B cell (primary cell): Measurements from ENCODE around the gene GLB1L2. TPM values are rescaled to one million over a fixed set of nuclear protein-coding genes. Genes with fewer than 3 reads are reported as not detected.

ENCODE experiments used
- ATAC-seq: fragments of 200-7000 bp; cut with Tn5 transposase; one replicate; pipeline ENCODE4 v1.10.0; 2021; ENCODE audit warnings: low read depth, mild to moderate bottlenecking, moderate number of reproducible peaks, moderate library complexity
- CTCF ChIA-PET: fragments of 350-600 bp; sonication (Branson Sonifier 250); formaldehyde crosslinking; loops from one replicate; lab custom pipeline; 2021; ENCODE audit warnings: antibody characterized with exemption, inconsistent platforms; lab: Charles Lee
- POLR2A ChIA-PET: fragments of 350-600 bp; sonication (Branson Sonifier 250); formaldehyde crosslinking; loops from one replicate; lab custom pipeline; 2021; ENCODE audit warnings: antibody characterized with exemption; lab: Charles Lee
- DNase-seq: peaks from one replicate; pipeline ENCODE4 v3.0.0; 2013
- H2AFZ ChIP-seq: 2 replicates; pipeline ENCODE4 v1.6.1; 2012; ENCODE audit warnings: mild to moderate bottlenecking, low read depth, low read length; ENCODE audit not compliant: insufficient read depth, poor library complexity, severe bottlenecking
- H3K27ac ChIP-seq, 2 donors: 1 replicate in 1 of 2; 2 replicates in 1 of 2; pipeline ENCODE4 v1.5.1; 2012 to 2013; ENCODE audit warnings: low read length in 2 of 2, mild to moderate bottlenecking in 2 of 2, moderate library complexity in 1 of 2
- H3K27me3 ChIP-seq, 4 experiments: fragments of 200-600 bp in 1 of 4; sonication (generic) in 1 of 4; replicated peaks in 1 of 4; 1 replicate in 2 of 4; 2 replicates in 2 of 4; pipeline versions ENCODE4 v1.6.1 to v1.7.0; 2013 to 2016; ENCODE audit warnings: low read length in 3 of 4, mild to moderate bottlenecking in 2 of 4, mixed read lengths in 1 of 4, moderate library complexity in 1 of 4; ENCODE audit not compliant: insufficient read depth in 4 of 4, control insufficient read depth in 3 of 4; ENCODE audit errors: control extremely low read depth in 1 of 4
- H3K36me3 ChIP-seq, 2 experiments: replicated peaks in 1 of 2; 1 replicate in 1 of 2; 2 replicates in 1 of 2; pipeline versions ENCODE4 v1.6.1 to v1.7.1; 2013; ENCODE audit warnings: low read length in 1 of 2; ENCODE audit not compliant: insufficient read depth in 2 of 2, control insufficient read depth in 1 of 2; ENCODE audit errors: control extremely low read depth in 1 of 2, extremely low read depth in 1 of 2
- H3K4me1 ChIP-seq, 2 donors: fragments of 200-600 bp in 1 of 2; sonication (generic) in 1 of 2; 1 replicate in 1 of 2; 2 replicates in 1 of 2; pipeline versions ENCODE4 v1.5.1 to v1.6.1; 2013 to 2017; ENCODE audit warnings: low read length in 2 of 2; ENCODE audit not compliant: control insufficient read depth in 2 of 2, insufficient read depth in 2 of 2
- H3K4me2 ChIP-seq: replicated peaks from 2 replicates; pipeline ENCODE3; 2012; ENCODE audit warnings: mild to moderate bottlenecking, low read depth, low read length; ENCODE audit not compliant: poor library complexity, severe bottlenecking
- H3K4me3 ChIP-seq, 5 experiments: fragments of 200-600 bp in 1 of 5; sonication (generic) in 1 of 5; 1 replicate in 3 of 5; 2 replicates in 2 of 5; pipeline versions ENCODE4 v1.5.1 to v1.7.0; 2011 to 2016; ENCODE audit warnings: low read length in 4 of 5, mild to moderate bottlenecking in 4 of 5, low read depth in 2 of 5, control low read depth in 1 of 5, moderate library complexity in 1 of 5; ENCODE audit not compliant: insufficient read depth in 1 of 5; ENCODE audit errors: control extremely low read depth in 1 of 5, extremely low read depth in 1 of 5
- H3K79me2 ChIP-seq: fragments of 200-600 bp; sonication (generic); one replicate; pipeline ENCODE4 v1.6.0; 2016; ENCODE audit warnings: low read length; ENCODE audit not compliant: control insufficient read depth, insufficient read depth
- H3K9ac ChIP-seq: fragments of 200-600 bp; sonication (generic); 2 replicates; pipeline ENCODE4 v1.6.1; 2017; ENCODE audit warnings: mild to moderate bottlenecking, low read length, moderate library complexity
- H3K9me3 ChIP-seq, 3 donors: one replicate each; pipeline versions ENCODE4 v1.6.1 to v1.7.1; 2013; ENCODE audit warnings: low read length in 2 of 3; ENCODE audit not compliant: control insufficient read depth in 2 of 3, insufficient read depth in 1 of 3; ENCODE audit errors: control extremely low read depth in 1 of 3
- H4K20me1 ChIP-seq: 2 replicates; pipeline ENCODE4 v1.6.0; 2012; ENCODE audit warnings: mild to moderate bottlenecking, low read length; ENCODE audit not compliant: insufficient read depth, control insufficient read depth, poor library complexity, severe bottlenecking
- H3K27ac Mint-ChIP-seq: one replicate; pipeline ENCODE4 v1.8.0; 2021; ENCODE audit warnings: mixed read lengths
- H3K27me3 Mint-ChIP-seq: one replicate; pipeline ENCODE4 v1.8.0; 2021; ENCODE audit warnings: mixed read lengths
- H3K4me1 Mint-ChIP-seq: one replicate; pipeline ENCODE4 v1.8.0; 2021; ENCODE audit warnings: mixed read lengths
- H3K4me3 Mint-ChIP-seq: one replicate; pipeline ENCODE4 v1.8.0; 2021; ENCODE audit warnings: mixed read lengths
- H3K9me3 Mint-ChIP-seq: one replicate; pipeline ENCODE4 v1.8.0; 2022; ENCODE audit warnings: mixed read lengths; ENCODE audit not compliant: insufficient read depth
- CTCF ChIP-seq: fragments of 200-600 bp; IDR thresholded peaks from one replicate; pipeline ENCODE4 v1.8.0; 2022; ENCODE audit warnings: antibody characterized with exemption, mild to moderate bottlenecking
- EZH2 ChIP-seq: IDR thresholded peaks from 2 replicates; pipeline ENCODE4 v1.6.1; 2012; ENCODE audit warnings: borderline replicate concordance, low read depth, mild to moderate bottlenecking, moderate library complexity, low read length; ENCODE audit not compliant: insufficient read depth, poor library complexity, severe bottlenecking
- WGBS: methylation state at CpG from one replicate; pipeline ENCODE4 v1.1.5; 2013; ENCODE audit warnings: missing lambda C conversion rate; ENCODE audit not compliant: insufficient coverage; 5-methylcytosine and 5-hydroxymethylcytosine counted together
- intact Hi-C: fragments of 100-400 bp; cut with micrococcal nuclease; formaldehyde crosslinking; loops from one replicate; pipeline ENCODE4 v1.10.0; 2022
- polyA plus RNA-seq: library from polyadenylated mRNA; depleted of rRNA; stranded (reverse); fragments of >200 nt; gene quantifications from 2 replicates; pipeline ENCODE4 v1.2.3, GENCODE V29; 2012
- total RNA-seq, 2 donors: library from RNA; stranded (reverse); fragments of 120-200 nt in 1 of 2; gene quantifications; 1 replicate in 1 of 2; 2 replicates in 1 of 2; pipeline versions ENCODE4 v1.2.3 to v1.2.4, GENCODE V29; 2013 to 2022

Gene GLB1L2
- total and polyA plus RNA-seq, 2 donors (not counting 1 experiment from before 2014, with no cell fraction given): 0.31 to 0.44 TPM

- DNase-seq (no peak), ATAC-seq (no peak)
- H3K9ac ChIP-seq: no peak overlapping the region
- H3K4me1 ChIP-seq: no peaks in the 10 kb centered on the region
- H3K36me3 ChIP-seq: no peaks in the 10 kb centered on the region
- peaks cover 0 to 3% (median 0%) of the 10 kb centered on the region in 4 experiments for H3K27me3 ChIP-seq
- POLR2A ChIA-PET: no interaction called here
- 93% methylated on average over 11 of the region's 12 CpGs for WGBS
- no peaks in the 10 kb centered on the region for H3K4me1 Mint-ChIP-seq
- peaks cover 27% of the 10 kb centered on the region for H3K27me3 Mint-ChIP-seq
- H3K27ac Mint-ChIP-seq: no peak overlapping the region
- H3K27ac ChIP-seq: no peak overlapping the region
- H3K4me3 ChIP-seq: no peak overlapping the region
- CTCF ChIA-PET: no interaction called here
- no peaks in the 10 kb centered on the region for H3K9me3 ChIP-seq
- H3K9me3 Mint-ChIP-seq: no peaks in the 10 kb centered on the region
- TF ChIP-seq CTCF (no peak), EZH2 (no peak)
- no peak overlapping the region for H2AFZ ChIP-seq
- H3K4me2 ChIP-seq: no peak overlapping the region
- H3K4me3 Mint-ChIP-seq: no peak overlapping the region
- H3K79me2 ChIP-seq: no peaks in the 10 kb centered on the region
- intact Hi-C loops: no loop called here
- H4K20me1 ChIP-seq: no peaks in the 10 kb centered on the region
These were observed 44.2 kb upstream of the GLB1L2 start for GRCh38 chr11:134287561-134287960.

- H3K4me2 ChIP-seq: no peak overlapping the region
- ATAC-seq (no peak), DNase-seq (no peak)
- H3K27ac ChIP-seq: no peak overlapping the region
- Mint-ChIP-seq H3K4me3 (no peak overlapping the region), H3K27ac (no peak overlapping the region), H3K4me1 (no peaks in the 10 kb centered on the region), H3K9me3 (no peaks in the 10 kb centered on the region), H3K27me3 (peaks cover 28% of the 10 kb centered on the region)
- H3K36me3 ChIP-seq: no peaks in the 10 kb centered on the region
- TF ChIP-seq EZH2 (no peak), CTCF (no peak)
- ChIA-PET CTCF (no interaction called here), POLR2A (no interaction called here)
- no peaks in the 10 kb centered on the region for H4K20me1 ChIP-seq
- intact Hi-C loops: no loop called here
- no peaks in the 10 kb centered on the region for H3K9me3 ChIP-seq
- no peak overlapping the region for H3K4me3 ChIP-seq
- no peak overlapping the region for H2AFZ ChIP-seq
- no peak overlapping the region for H3K9ac ChIP-seq
- H3K27me3 ChIP-seq: peaks cover 0 to 3% (median 1%) of the 10 kb centered on the region in 4 experiments
- WGBS: 89% methylated on average over 9 of the region's 13 CpGs
- no peaks in the 10 kb centered on the region for H3K79me2 ChIP-seq
- H3K4me1 ChIP-seq: no peaks in the 10 kb centered on the region
These were observed 43.3 kb upstream of the GLB1L2 start for GRCh38 chr11:134288486-134288885.
